ENCODE data around the gene GAB2. TPM values are rescaled to one million over a fixed set of nuclear protein-coding genes. Genes with fewer than 3 reads are reported as not detected.

GAB2 gene
- total and polyA plus RNA-seq, 2 of the 4 experiments (the other 2 are of a cell fraction): 3.3 to 5.9 TPM

- intact Hi-C loops (cut with micrococcal nuclease): no loop called here
- Histone ChIP-seq H2AK5ac (ENCODE audit: low read depth, low read length) (no peak overlapping the region), H3K36me3 (ENCODE audit: control insufficient read depth, insufficient read depth, low read length) (peaks cover 65% of the 10 kb centered on the region), H3K23ac (ENCODE audit: low read depth, low read length) (no peak overlapping the region), H4K20me1 (ENCODE audit: insufficient read depth, low read length) (peaks cover 17% of the 10 kb centered on the region), H3K56ac (ENCODE audit: extremely low read depth, insufficient read depth, low read length) (no peak overlapping the region), H4K91ac (ENCODE audit: insufficient read depth, low read depth, low read length) (no peak overlapping the region), H3K4me2 (ENCODE audit: low read depth, low read length) (no peak overlapping the region), H3K9me3 (ENCODE audit: control insufficient read depth, insufficient read depth, low read length) (no peaks in the 10 kb centered on the region), H3K9ac (ENCODE audit: low read depth, low read length) (no peak overlapping the region), H3K79me1 (ENCODE audit: low read depth in 1 of 2, low read length in 2 of 2) (peaks cover 5 to 28% of the 10 kb centered on the region in 2 experiments; a peak in 2 of 4 replicates), H4K8ac (ENCODE audit: low read depth in 2 of 2, low read length in 2 of 2) (no peak overlapping the region), H2AFZ (replicated peaks; ENCODE audit: low read length, poor library complexity) (no peak overlapping the region), H3K27me3 (ENCODE audit: control insufficient read depth, insufficient read depth, low read length) (no peaks in the 10 kb centered on the region), H3K4ac (ENCODE audit: low read depth, low read length) (no peak overlapping the region), H3K4me1 (ENCODE audit: control insufficient read depth, insufficient read depth, low read length) (peaks cover 3% of the 10 kb centered on the region), H3K27ac (ENCODE audit: insufficient read depth, low read length) (no peak overlapping the region), H2BK5ac (ENCODE audit: low read depth, low read length, poor library complexity, severe bottlenecking) (no peak overlapping the region), H2BK120ac (ENCODE audit: low read depth, low read length) (no peak overlapping the region), H3K4me3 (ENCODE audit: insufficient read depth, low read depth, low read length) (no peak overlapping the region), H4K5ac (ENCODE audit: low read depth, low read length) (no peak overlapping the region), H3K14ac (replicated peaks; ENCODE audit: low read depth, low read length) (no peak overlapping the region), H2BK20ac (ENCODE audit: low read depth, low read length) (no peak overlapping the region), H3K18ac (ENCODE audit: low read depth, low read length) (no peak overlapping the region), H3K9me1 (ENCODE audit: insufficient read depth, low read length) (peaks cover 23% of the 10 kb centered on the region), H2AK9ac (replicated peaks; ENCODE audit: low read depth, low read length, poor library complexity) (peak overlapping the region; percentile 10), H2BK15ac (ENCODE audit: low read depth, low read length) (no peak overlapping the region)
- TF ChIP-seq MAFK (IDR thresholded peaks at IDR 0.05; ENCODE audit: low read depth, low read length): no peak
- no peak for TF ChIP-seq NFE2L2 (IDR thresholded peaks at IDR 0.05; ENCODE audit: low read depth, low read length)
- TF ChIP-seq POLR2A (IDR thresholded peaks at IDR 0.05; ENCODE audit: low read depth, low read length): no peak
- no peak for TF ChIP-seq MAZ (IDR thresholded peaks at IDR 0.05; ENCODE audit: borderline replicate concordance, low read depth, low read length)
- TF ChIP-seq CHD1 (IDR thresholded peaks at IDR 0.05; ENCODE audit: low read depth, low read length): no peak
- ChIA-PET POLR2A (ENCODE audit: unreplicated experiment) (no interaction called here), CTCF (interaction anchor here (0.8 kb wide), 1 partner anchor 348 kb away, joined by 4 read pairs; no protein-coding TSS in a partner anchor)
- ATAC-seq (ENCODE audit: low read depth) (no peak), DNase-seq (no peak)
- no TSS peak for BruUV-seq (replicated peaks)
- dilution Hi-C loops (cut with HindIII; ENCODE audit: low sequenced_read_pairs, unreplicated experiment): no loop called here
- WGBS, 2 experiments (ENCODE audit: extremely low coverage in 2 of 2, insufficient read length in 1 of 2): no CpG with 5 or more reads among the region's 5 CpGs
- in situ Hi-C loops (cut with MboI; ENCODE audit: low sequenced_read_pairs): no loop called here
Measured at GRCh38 chr11:78216571-78217287, 200.9 kb downstream of the GAB2 start.

All from IMR-90 (cell line).